H4 (cell line): ENCODE measurements around the gene RASSF7. TPM values are rescaled to one million over a fixed set of nuclear protein-coding genes. Genes with fewer than 3 reads are reported as not detected.
A peak's percentile ranks its signal among the peaks of the same experiment; 100 is the strongest.

Experiments used
- DNase-seq: peaks from one replicate; pipeline ENCODE4 v3.0.0-alpha.2; 2015; ENCODE audit warnings: low spot score
- total RNA-seq: library from RNA; depleted of rRNA; stranded (reverse); fragments of >200 nt; shearing (Covaris generic); gene quantifications from 2 replicates; pipeline ENCODE4 v1.2.3, GENCODE V29; 2014; rRNA removed

The RASSF7 gene
- total RNA-seq, 1 experiment from 2014 or later = 16.8 TPM

DNA sequence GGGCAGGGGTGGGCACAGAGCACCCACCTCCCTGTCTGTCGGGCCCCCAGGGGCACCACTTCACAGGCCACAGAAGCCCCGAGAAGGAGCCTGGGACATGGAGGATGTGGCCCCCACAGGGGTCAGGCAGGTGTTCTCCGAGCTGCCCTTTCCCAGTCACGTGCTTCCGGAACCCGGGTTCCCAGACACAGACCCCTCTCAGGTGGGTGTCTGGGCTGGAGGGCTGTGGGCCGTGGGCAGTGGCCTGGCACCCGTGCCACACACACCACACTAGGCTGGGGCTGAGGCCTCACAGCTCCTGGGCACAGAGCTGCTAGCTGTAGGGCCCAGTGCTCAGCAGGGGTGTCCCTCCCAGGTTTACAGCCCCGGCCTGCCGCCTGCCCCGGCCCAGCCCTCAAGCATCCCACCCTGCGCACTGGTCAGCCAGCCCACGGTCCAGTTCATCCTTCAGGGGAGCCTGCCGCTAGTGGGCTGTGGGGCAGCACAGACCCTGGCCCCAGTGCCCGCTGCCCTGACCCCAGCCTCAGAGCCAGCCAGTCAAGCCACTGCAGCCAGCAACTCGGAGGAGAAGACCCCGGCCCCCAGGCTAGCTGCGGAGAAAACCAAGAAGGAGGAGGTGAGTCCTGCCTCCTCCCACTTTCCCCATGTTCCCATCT is 49.5 kb downstream of the RASSF7 start:
- no peak for DNase-seq

DNA sequence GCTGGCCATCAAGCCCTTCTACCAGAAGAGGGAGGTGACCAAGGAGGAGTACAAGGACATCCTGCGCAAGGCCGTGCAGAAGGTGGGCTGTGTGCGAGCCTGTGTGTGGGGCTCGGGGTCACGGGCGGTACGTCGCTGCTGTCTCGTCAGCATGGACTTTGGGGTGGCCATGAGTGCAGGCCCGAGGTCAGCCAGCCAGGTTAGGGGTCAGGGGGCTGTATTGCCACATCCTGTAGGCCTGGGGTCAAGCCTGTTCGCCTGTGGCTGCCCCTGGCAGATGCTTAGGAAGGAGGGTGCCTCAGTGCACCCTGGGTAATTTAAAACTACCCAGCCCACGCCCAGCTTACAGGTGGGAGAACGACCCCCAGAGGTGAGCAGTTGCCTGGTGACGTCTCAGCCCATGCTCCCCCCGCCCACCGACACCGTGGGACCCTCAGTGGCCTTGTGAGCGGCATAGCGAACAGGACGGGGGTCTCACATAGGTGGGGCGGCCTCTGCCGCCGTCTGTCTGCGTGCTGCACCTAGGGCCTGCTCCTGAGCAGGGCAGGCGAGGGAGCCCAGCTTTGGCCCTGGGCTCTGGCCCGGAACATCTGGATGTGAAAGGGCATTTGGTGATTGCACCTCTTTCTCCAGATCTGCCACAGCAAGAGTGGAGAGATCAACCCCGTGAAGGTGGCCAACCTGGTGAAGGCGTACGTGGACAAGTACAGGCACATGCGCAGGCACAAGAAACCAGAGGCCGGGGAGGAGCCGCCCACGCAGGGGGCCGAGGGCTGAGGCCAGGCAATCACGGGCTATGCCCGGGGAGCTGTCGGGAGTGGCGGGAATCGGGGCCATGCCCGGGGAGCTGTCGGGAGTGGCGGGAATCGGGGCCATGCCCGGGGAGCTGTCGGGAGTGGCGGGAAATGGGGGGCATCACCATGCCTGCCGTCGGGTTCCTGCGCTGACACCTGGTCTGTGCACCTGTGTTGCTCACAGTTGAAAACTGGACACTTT is 50.5 kb downstream of the RASSF7 start:
- no peak for DNase-seq

DNA sequence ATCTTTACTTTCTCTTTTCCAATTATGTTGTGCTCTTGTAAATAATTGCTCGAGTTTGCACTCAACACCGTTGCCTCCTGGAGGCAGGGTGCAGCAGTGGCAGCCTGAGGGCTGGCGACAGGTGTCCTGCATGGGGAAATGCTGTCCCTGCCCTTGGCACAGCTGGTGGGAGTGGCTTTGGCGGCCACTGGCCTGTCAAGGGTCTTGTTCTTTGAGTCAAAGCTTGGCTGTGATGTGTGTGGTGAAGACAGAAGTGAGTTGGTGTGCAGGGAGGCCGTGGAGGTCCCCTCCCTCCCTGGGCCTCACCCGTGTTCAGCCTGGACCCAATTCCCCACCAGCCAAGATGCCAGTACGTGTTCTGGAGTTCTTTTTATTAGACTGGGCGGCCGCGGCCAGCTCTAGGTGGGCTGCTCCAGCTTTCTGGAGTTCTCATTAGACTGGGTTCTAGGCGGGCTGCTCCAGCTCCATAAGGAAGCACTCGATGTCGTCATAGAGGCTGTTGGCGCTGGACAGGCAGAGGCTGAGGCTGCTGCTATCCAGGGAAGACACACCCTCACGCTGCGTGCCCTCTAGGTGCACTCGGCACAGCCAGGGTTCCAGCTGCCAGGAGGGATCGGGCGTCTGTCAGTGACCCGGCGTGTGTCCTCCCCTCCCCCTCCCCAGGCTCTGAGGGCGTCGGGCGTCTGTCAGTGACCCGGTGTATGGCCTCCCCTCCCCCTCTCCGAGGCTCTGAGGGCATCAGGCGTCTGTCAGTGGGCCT is 51.6 kb downstream of the RASSF7 start:
- DNase-seq = peak; percentile 43

GRCh38 chr11:612961-613300 is 52.2 kb downstream of the RASSF7 start:
- no peak for DNase-seq

- no peak for DNase-seq
Observed at GRCh38 chr11:613369-613968, 52.7 kb downstream of the RASSF7 start.

Other genes with a start within 250 kb of the RASSF7 start
- 179 TPM in 2 replicates for gene IFITM1, start 246.9 kb upstream of the RASSF7 start, total RNA-seq
- gene IFITM3, start 240.1 kb upstream of the RASSF7 start, total RNA-seq = 183 and 240 TPM in 2 replicates
- 6.5 and 11.1 TPM in 2 replicates for gene B4GALNT4, start 191.5 kb upstream of the RASSF7 start, total RNA-seq
- 2.4 and 3.0 TPM in 2 replicates for gene PKP3, start 166.8 kb upstream of the RASSF7 start, total RNA-seq
- 1.9 TPM in 1 of 2 replicates, not detected in the other for gene SIGIRR, start 146.0 kb upstream of the RASSF7 start, total RNA-seq
- not detected in 2 replicates for gene ANO9, start 119.0 kb upstream of the RASSF7 start, total RNA-seq
- gene PTDSS2, start 110.7 kb upstream of the RASSF7 start, total RNA-seq = 15.0 and 26.7 TPM in 2 replicates
- 150 and 205 TPM in 2 replicates for gene RNH1, start 53.7 kb upstream of the RASSF7 start, total RNA-seq
- gene HRAS, start 25.4 kb upstream of the RASSF7 start, total RNA-seq = 64.1 and 76.1 TPM in 2 replicates
- 0.18 and 0.19 TPM in 2 replicates for gene LRRC56, start 23.4 kb upstream of the RASSF7 start, total RNA-seq
- 1.4 and 2.6 TPM in 2 replicates for gene LMNTD2, start 232 bp upstream of the RASSF7 start, total RNA-seq
- 14.5 and 15.3 TPM in 2 replicates for gene PHRF1, start 15.5 kb downstream of the RASSF7 start, total RNA-seq
- gene IRF7, start 55.0 kb downstream of the RASSF7 start, total RNA-seq = 11.7 and 11.9 TPM in 2 replicates
- not detected in 2 replicates for gene CDHR5, start 64.0 kb downstream of the RASSF7 start, total RNA-seq
- gene SCT, start 66.2 kb downstream of the RASSF7 start, total RNA-seq = not detected in 2 replicates
- not detected in 2 replicates for gene DRD4, start 76.3 kb downstream of the RASSF7 start, total RNA-seq
- gene DEAF1, start 134.3 kb downstream of the RASSF7 start, total RNA-seq = 24.9 and 29.9 TPM in 2 replicates
- 15.8 and 16.4 TPM in 2 replicates for gene TMEM80, start 134.8 kb downstream of the RASSF7 start, total RNA-seq
- 0.12 TPM in 1 of 2 replicates, not detected in the other for gene EPS8L2, start 145.3 kb downstream of the RASSF7 start, total RNA-seq
- gene TALDO1, start 186.5 kb downstream of the RASSF7 start, total RNA-seq = 600 and 603 TPM in 2 replicates
- gene GATD1, start 216.5 kb downstream of the RASSF7 start, total RNA-seq = 15.5 and 24.8 TPM in 2 replicates
- not detected in 2 replicates for gene CEND1, start 229.1 kb downstream of the RASSF7 start, total RNA-seq
- gene SLC25A22, start 237.3 kb downstream of the RASSF7 start, total RNA-seq = 19.6 and 35.8 TPM in 2 replicates
- 2.2 and 4.2 TPM in 2 replicates for gene PIDD1, start 244.3 kb downstream of the RASSF7 start, total RNA-seq
- gene RPLP2, start 249.0 kb downstream of the RASSF7 start, total RNA-seq = 1,137 and 1,147 TPM in 2 replicates